Measurements from ENCODE around the gene WDR33.

The WDR33 gene

GRCh38 chr2:127685410-127686080, 125.4 kb downstream of the WDR33 start:
- no peak for DNase-seq

- no peak for DNase-seq
Measured at GRCh38 chr2:127683757-127684156, 127.2 kb downstream of the WDR33 start.

- DNase-seq, result no peak
Measured at GRCh38 chr2:127683056-127683455, 127.9 kb downstream of the WDR33 start.

GRCh38 chr2:127681976-127682857, 128.8 kb downstream of the WDR33 start:
- DNase-seq, result no peak

GRCh38 chr2:127681288-127681804, 129.6 kb downstream of the WDR33 start:
- DNase-seq, result no peak

- no peak for DNase-seq
Measured at GRCh38 chr2:127680706-127681287, 130.2 kb downstream of the WDR33 start.

- DNase-seq, result no peak
Measured at GRCh38 chr2:127679680-127680361, 131.2 kb downstream of the WDR33 start.

GRCh38 chr2:127678991-127679390, 132.0 kb downstream of the WDR33 start:
- DNase-seq, result no peak

GRCh38 chr2:127678531-127678930, 132.4 kb downstream of the WDR33 start:
- no peak for DNase-seq

- no peak for DNase-seq
Measured at GRCh38 chr2:127676906-127677305, 134.1 kb downstream of the WDR33 start.

- DNase-seq, result no peak
Measured at GRCh38 chr2:127675331-127676261, 135.4 kb downstream of the WDR33 start, which contains the start of gene LIMS2. Gene LIMS2, minus strand, starts transcription at chr2:127675530. Its CDS starts 506 bp downstream, at chr2:127675024.

- peak; percentile 42 for DNase-seq
Measured at GRCh38 chr2:127674241-127675209, 136.4 kb downstream of the WDR33 start.

- DNase-seq, result no peak
Measured at GRCh38 chr2:127673291-127674069, 137.5 kb downstream of the WDR33 start.

- no peak for DNase-seq
Measured at GRCh38 chr2:127672341-127673224, 138.4 kb downstream of the WDR33 start.

- DNase-seq, result no peak
Measured at GRCh38 chr2:127671557-127672302, 139.2 kb downstream of the WDR33 start.

- no peak for DNase-seq
Measured at GRCh38 chr2:127670957-127671290, 140.0 kb downstream of the WDR33 start.

- no peak for DNase-seq
Measured at GRCh38 chr2:127670055-127670956, 140.7 kb downstream of the WDR33 start.
